ENCODE data around the gene ARSK.
"Not testable (repeated sequence)": the region's sequence is repeated elsewhere in the genome, so short reads cannot be mapped to it uniquely, and the experiment has no call there.

DNA sequence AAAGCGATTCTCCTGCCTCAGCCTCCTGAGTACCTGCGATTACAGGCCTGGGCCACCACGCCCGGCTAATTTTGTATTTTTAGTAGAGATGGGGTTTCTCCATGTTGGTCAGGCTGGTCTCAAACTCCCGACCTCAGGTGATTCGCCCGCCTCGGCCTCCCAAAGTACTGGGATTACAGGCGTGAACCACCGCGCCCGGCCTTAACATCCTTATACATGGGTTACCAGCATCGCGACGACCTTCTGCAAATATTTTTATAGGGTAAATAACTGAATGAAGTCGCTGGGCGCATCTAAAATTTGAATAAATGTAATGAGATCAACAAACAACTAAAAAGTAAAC is 91.3 kb downstream of the ARSK start:
- TF ChIP-seq, protein P1, sequence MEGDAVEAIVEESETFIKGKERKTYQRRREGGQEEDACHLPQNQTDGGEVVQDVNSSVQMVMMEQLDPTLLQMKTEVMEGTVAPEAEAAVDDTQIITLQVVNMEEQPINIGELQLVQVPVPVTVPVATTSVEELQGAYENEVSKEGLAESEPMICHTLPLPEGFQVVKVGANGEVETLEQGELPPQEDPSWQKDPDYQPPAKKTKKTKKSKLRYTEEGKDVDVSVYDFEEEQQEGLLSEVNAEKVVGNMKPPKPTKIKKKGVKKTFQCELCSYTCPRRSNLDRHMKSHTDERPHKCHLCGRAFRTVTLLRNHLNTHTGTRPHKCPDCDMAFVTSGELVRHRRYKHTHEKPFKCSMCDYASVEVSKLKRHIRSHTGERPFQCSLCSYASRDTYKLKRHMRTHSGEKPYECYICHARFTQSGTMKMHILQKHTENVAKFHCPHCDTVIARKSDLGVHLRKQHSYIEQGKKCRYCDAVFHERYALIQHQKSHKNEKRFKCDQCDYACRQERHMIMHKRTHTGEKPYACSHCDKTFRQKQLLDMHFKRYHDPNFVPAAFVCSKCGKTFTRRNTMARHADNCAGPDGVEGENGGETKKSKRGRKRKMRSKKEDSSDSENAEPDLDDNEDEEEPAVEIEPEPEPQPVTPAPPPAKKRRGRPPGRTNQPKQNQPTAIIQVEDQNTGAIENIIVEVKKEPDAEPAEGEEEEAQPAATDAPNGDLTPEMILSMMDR (IDR thresholded peaks at IDR 0.05 in 2 of 3, conservative IDR thresholded peaks at IDR 0.05 in 1 of 3; ENCODE audit: control insufficient read depth in 2 of 3, extremely low read depth in 1 of 3, insufficient read depth in 1 of 3, low read depth in 3 of 3, low read length in 3 of 3): not testable (repeated sequence)
- TF ChIP-seq MAX (IDR thresholded peaks at IDR 0.05; ENCODE audit: low read depth, low read length); JUND (IDR thresholded peaks at IDR 0.05; ENCODE audit: low read depth, low read length); SREBF2 (IDR thresholded peaks at IDR 0.05; ENCODE audit: low read length); CREM (IDR thresholded peaks at IDR 0.05; ENCODE audit: low read depth); POLR2A (IDR thresholded peaks at IDR 0.05; ENCODE audit: low read depth, low read length); POLR2AphosphoS5 (IDR thresholded peaks at IDR 0.05; ENCODE audit: low read length); ETV6 (conservative IDR thresholded peaks at IDR 0.05 in 1 of 2, IDR thresholded peaks at IDR 0.05 in 1 of 2; ENCODE audit: borderline replicate concordance in 1 of 2, low read depth in 1 of 2): not testable (repeated sequence)
- TF ChIP-seq, protein P2, sequence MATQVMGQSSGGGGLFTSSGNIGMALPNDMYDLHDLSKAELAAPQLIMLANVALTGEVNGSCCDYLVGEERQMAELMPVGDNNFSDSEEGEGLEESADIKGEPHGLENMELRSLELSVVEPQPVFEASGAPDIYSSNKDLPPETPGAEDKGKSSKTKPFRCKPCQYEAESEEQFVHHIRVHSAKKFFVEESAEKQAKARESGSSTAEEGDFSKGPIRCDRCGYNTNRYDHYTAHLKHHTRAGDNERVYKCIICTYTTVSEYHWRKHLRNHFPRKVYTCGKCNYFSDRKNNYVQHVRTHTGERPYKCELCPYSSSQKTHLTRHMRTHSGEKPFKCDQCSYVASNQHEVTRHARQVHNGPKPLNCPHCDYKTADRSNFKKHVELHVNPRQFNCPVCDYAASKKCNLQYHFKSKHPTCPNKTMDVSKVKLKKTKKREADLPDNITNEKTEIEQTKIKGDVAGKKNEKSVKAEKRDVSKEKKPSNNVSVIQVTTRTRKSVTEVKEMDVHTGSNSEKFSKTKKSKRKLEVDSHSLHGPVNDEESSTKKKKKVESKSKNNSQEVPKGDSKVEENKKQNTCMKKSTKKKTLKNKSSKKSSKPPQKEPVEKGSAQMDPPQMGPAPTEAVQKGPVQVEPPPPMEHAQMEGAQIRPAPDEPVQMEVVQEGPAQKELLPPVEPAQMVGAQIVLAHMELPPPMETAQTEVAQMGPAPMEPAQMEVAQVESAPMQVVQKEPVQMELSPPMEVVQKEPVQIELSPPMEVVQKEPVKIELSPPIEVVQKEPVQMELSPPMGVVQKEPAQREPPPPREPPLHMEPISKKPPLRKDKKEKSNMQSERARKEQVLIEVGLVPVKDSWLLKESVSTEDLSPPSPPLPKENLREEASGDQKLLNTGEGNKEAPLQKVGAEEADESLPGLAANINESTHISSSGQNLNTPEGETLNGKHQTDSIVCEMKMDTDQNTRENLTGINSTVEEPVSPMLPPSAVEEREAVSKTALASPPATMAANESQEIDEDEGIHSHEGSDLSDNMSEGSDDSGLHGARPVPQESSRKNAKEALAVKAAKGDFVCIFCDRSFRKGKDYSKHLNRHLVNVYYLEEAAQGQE (IDR thresholded peaks at IDR 0.05; ENCODE audit: low read depth, low read length): not testable (repeated sequence)

Data from GM12878 (cell line).